GM12864 (cell line): ENCODE data around the gene NR1I2.

ENCODE experiments used
- DNase-seq: peaks from one replicate; pipeline ENCODE4 v3.0.0-alpha.2; 2011; ENCODE audit warnings: low read depth
- H3K4me3 ChIP-seq: 2 replicates; pipeline ENCODE4 v1.5.1; 2011; ENCODE audit warnings: mild to moderate bottlenecking, low read depth, low read length, control low read depth
- TF ChIP-seq, protein P1 (sequence below): IDR thresholded peaks from 2 replicates; pipeline ENCODE4 v1.5.1; 2011; ENCODE audit warnings: low read depth, mild to moderate bottlenecking, moderate library complexity, low read length, control low read depth, inconsistent platforms; ENCODE audit errors: missing control alignments

The NR1I2 gene

DNA sequence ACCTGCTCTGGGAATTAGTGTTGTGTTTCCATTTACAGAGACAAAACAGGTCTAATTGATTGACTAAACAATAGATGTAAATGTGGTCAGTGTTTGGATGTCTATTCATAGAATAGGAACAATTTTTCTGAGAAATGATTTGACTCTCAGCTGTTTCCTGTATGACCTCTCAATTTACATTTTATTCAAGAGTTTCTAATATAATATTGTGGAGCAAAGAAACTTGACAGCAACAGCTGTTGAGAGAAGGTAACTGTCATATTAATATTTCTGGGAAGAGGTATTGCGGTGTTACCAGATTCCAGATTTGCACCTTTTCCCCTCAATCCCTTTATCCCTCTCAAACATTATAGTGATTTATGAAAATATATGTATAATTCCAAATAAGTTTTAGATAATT, 3.7 kb upstream of the NR1I2 start:
- TF ChIP-seq, protein P1, sequence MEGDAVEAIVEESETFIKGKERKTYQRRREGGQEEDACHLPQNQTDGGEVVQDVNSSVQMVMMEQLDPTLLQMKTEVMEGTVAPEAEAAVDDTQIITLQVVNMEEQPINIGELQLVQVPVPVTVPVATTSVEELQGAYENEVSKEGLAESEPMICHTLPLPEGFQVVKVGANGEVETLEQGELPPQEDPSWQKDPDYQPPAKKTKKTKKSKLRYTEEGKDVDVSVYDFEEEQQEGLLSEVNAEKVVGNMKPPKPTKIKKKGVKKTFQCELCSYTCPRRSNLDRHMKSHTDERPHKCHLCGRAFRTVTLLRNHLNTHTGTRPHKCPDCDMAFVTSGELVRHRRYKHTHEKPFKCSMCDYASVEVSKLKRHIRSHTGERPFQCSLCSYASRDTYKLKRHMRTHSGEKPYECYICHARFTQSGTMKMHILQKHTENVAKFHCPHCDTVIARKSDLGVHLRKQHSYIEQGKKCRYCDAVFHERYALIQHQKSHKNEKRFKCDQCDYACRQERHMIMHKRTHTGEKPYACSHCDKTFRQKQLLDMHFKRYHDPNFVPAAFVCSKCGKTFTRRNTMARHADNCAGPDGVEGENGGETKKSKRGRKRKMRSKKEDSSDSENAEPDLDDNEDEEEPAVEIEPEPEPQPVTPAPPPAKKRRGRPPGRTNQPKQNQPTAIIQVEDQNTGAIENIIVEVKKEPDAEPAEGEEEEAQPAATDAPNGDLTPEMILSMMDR, result no peak
- H3K4me3 ChIP-seq, result no peak overlapping the region
- no peak for DNase-seq

DNA sequence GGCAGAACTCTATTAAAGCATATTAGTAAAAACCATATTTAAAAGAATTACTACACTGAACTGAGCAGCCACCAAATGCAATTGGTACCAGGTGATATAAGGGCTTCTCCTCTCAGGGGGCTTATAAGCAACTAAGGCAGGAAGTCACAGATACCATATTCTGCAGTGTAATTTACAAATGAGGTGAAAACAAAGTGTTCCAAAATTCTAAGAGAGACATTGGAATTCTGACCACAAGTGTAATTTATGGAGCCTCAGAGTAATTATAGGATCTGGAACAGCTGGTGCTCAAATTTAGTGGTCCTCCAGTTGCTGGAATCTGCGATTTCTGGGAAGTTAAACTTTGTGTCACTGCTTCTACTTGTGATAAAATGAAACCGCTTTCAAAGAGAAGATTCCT, 3.1 kb upstream of the NR1I2 start:
- no peak overlapping the region for H3K4me3 ChIP-seq
- TF ChIP-seq, protein P1, result no peak
- DNase-seq, result no peak

DNA sequence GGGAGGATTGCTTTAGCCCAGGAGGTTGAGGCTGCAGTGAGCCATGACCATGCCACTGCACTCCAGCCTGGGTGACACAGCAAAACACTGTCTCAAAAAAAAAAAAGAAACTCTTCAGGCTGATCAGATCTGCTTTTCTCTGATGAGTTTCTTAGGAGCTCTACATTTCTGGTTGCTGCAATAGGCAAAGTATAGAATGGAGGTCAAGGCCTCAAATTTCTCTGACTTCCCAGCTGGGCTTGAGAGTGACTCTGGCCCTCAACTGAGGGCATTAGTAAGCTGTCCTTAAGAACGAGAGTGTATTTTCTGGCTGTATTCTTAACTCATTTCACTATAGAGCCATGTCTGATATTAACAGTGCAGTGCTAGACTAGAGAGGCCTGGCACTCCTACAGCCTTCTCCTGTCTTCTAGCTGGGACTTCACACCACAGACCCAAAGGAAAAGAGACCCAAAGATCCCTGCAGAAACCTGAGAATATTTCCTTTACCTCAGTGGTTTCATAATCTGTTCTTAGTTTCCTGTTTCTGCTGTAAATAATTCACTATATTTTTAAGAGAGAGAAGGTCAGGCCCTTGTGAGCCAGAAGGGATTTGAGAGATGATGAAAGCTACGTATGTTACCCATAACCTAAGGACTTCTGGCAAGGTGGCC, 2.0 kb upstream of the NR1I2 start:
- TF ChIP-seq, protein P1, result no peak
- no peak overlapping the region for H3K4me3 ChIP-seq
- DNase-seq, result no peak

DNA sequence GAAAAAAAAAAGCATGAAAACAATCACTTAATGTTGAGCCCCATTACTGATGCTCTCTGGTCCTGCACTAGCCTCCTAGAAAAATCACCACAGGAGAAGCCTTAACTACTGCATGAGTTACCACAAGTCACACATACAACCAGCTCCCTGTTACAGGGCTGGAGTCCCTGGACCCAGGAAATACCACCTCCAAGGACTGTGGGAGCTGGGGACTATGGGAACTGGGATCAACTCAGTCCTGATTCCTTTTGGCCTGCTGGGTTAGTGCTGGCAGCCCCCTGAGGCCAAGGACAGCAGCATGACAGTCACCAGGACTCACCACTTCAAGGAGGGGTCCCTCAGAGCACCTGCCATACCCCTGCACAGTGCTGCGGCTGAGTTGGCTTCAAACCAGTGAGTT, 559 bp downstream of the NR1I2 start:
- DNase-seq, result no peak
- H3K4me3 ChIP-seq, result no peak overlapping the region
- TF ChIP-seq, protein P1, result no peak

DNA sequence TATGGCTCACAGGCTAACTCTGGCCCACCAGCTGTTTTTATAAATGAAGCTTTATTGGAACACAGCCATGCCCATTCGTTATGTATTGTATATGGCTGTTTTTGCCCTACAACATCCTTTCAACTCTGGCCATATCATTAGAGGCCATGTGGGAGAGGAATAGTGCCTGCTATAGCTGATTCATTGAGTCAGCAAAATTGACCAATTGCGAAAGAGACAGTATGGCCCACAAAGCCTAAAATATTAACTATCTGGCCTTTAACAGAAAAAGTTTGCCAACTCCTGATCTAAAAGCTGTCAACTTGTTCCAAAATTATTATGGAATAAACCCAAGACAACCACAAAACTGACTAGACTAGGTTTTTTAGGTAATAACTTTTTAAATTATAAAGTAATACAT, 1.4 kb downstream of the NR1I2 start:
- TF ChIP-seq, protein P1, result no peak
- DNase-seq, result no peak
- H3K4me3 ChIP-seq, result no peak overlapping the region

DNA sequence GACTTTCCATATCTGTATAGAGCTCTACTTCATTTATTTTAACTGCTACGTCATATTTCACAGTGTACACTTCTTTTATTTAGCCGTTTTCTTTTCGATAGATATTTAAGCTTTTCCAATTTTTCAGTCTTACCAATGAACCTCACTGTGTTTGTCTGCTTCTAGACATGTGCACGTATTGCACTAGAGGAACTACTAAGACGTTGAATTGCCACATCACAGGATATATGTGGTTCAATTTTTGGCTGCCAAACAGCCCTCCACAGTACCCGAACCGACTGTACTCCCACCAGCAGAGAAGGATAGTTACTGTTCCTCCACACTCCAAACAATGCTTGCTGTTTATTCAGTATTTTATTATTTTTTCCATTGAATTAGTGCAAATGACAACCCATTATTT, 2.0 kb downstream of the NR1I2 start:
- no peak overlapping the region for H3K4me3 ChIP-seq
- DNase-seq, result no peak
- TF ChIP-seq, protein P1, result no peak

DNA sequence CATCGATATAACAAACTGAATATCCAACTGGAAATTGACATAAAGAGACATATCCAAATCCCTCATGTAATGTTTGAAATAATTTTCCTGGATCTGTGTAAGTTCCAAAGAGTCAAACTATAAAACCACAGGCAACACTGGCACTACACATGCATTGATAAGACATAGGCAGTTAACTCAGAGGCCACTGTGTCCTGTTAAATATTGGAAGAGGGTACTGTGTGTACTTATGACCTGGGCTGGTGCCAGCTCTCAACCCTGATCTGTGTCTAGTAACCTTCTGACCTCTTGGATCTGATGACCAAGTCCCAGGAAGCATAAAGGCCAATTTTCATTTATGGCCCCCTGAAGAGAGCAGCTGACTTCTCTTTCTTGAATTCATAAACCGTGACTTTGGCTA, 4.5 kb downstream of the NR1I2 start:
- DNase-seq, result no peak
- H3K4me3 ChIP-seq, result no peak overlapping the region
- TF ChIP-seq, protein P1, result no peak
